ENCODE data around the gene ATM. TPM values are rescaled to one million over a fixed set of nuclear protein-coding genes. Genes with fewer than 3 reads are reported as not detected.

ATM gene
- total and polyA plus RNA-seq, 8 donors: 3.1 to 518 (median 117) TPM

DNA sequence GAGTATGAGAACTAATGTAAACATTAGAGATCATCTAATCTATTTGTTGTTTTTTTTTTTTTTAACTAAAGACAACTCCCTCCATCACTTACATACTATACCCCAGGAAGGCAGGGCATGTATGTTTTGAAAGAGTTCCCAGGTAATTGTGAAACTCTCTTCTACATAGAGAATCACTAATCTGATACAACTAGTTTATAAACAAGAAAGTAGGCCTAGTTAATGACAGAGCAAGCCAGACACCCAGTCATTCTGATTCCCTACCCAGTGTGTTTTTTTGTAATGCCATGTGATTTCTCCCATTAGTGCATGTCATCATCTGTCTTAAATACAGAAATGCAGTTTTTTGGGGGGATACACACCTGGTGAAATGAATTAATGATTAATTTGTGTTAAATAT lies 123.6 kb downstream of the ATM start:
- Histone ChIP-seq H3K36me3 (peaks cover 6 to 69% (median 51%) of the 10 kb centered on the region in 4 donors), H3K27ac (no peak overlapping the region), H3K9me3 (no peaks in the 10 kb centered on the region), H3K4me3 (no peak overlapping the region), H3K27me3 (no peaks in the 10 kb centered on the region), H3K4me1 (no peaks in the 10 kb centered on the region)
- intact Hi-C loops (cut with DNase I; ENCODE audit: low total_unique reads): no loop called here
- DNase-seq: no peak
- TF ChIP-seq POLR2A (IDR thresholded peaks at IDR 0.05): no peak
- no peak for TF ChIP-seq EP300 (IDR thresholded peaks at IDR 0.05)
- TF ChIP-seq, protein P1, sequence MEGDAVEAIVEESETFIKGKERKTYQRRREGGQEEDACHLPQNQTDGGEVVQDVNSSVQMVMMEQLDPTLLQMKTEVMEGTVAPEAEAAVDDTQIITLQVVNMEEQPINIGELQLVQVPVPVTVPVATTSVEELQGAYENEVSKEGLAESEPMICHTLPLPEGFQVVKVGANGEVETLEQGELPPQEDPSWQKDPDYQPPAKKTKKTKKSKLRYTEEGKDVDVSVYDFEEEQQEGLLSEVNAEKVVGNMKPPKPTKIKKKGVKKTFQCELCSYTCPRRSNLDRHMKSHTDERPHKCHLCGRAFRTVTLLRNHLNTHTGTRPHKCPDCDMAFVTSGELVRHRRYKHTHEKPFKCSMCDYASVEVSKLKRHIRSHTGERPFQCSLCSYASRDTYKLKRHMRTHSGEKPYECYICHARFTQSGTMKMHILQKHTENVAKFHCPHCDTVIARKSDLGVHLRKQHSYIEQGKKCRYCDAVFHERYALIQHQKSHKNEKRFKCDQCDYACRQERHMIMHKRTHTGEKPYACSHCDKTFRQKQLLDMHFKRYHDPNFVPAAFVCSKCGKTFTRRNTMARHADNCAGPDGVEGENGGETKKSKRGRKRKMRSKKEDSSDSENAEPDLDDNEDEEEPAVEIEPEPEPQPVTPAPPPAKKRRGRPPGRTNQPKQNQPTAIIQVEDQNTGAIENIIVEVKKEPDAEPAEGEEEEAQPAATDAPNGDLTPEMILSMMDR (IDR thresholded peaks at IDR 0.05): no peak
- TF ChIP-seq POLR2AphosphoS5 (IDR thresholded peaks at IDR 0.05): no peak

DNA sequence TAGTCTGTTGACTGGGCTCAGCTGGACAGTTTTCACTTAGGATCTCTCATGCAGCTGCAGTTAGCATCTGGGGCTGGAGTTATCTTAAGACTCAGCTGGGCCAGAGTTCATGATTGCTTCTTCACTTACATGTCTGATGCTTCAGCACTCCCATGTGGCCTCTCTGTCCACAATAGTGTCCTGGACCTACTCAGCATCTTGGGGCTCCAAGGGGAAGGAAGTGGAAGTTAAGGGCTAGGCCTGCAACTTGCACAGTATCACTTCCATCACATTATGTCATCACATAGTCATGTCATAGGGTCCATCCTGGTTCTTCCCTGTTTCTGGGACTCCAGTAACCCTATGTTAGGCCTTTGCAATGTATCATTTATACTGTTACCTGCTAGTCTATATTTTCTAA lies 128.6 kb downstream of the ATM start:
- Histone ChIP-seq H3K9me3 (no peaks in the 10 kb centered on the region), H3K27ac (no peak overlapping the region), H3K4me1 (no peaks in the 10 kb centered on the region), H3K4me3 (no peak overlapping the region), H3K27me3 (no peaks in the 10 kb centered on the region), H3K36me3 (peaks cover 42 to 94% (median 85%) of the 10 kb centered on the region in 4 donors)
- DNase-seq: no peak
- TF ChIP-seq POLR2AphosphoS5 (IDR thresholded peaks at IDR 0.05) (no peak), POLR2A (IDR thresholded peaks at IDR 0.05) (no peak)
- intact Hi-C loops (cut with DNase I; ENCODE audit: low total_unique reads): no loop called here

DNA sequence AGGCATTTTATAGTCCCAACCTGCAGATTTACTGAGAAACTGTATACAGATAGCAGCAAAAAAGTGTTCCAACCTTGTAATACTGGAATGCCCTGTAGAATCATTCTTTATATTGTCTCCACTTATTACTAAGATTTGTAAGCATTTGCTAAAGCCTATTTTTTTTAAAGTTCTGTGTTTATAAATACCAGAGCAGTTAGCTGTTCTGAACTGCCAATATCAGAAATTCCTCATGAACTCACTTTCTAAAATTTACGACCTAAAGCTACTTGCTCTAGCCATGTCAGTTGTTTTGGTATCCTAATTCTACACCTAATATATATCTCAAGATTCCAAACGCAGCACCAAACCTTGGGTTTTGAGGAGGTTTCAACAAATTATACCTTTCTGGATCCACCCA lies 141.3 kb downstream of the ATM start:
- no peak overlapping the region for H3K4me3 ChIP-seq
- H3K27me3 ChIP-seq: no peaks in the 10 kb centered on the region
- H3K9me3 ChIP-seq: no peaks in the 10 kb centered on the region
- no peaks in the 10 kb centered on the region for H3K4me1 ChIP-seq
- 79 to 91% (median 87%) methylated on average over 2 of the region's 2 CpGs for WGBS, 5 donors
- no peak overlapping the region for H3K27ac ChIP-seq
- H3K36me3 ChIP-seq: peaks cover 0 to 42% (median 30%) of the 10 kb centered on the region in 4 donors
- DNase-seq: no peak
- TF ChIP-seq POLR2A (IDR thresholded peaks at IDR 0.05) (no peak), EP300 (IDR thresholded peaks at IDR 0.05) (no peak), POLR2AphosphoS5 (IDR thresholded peaks at IDR 0.05) (no peak)
- TF ChIP-seq, protein P1 (IDR thresholded peaks at IDR 0.05): no peak
- intact Hi-C loops (cut with DNase I; ENCODE audit: low total_unique reads): no loop called here

DNA sequence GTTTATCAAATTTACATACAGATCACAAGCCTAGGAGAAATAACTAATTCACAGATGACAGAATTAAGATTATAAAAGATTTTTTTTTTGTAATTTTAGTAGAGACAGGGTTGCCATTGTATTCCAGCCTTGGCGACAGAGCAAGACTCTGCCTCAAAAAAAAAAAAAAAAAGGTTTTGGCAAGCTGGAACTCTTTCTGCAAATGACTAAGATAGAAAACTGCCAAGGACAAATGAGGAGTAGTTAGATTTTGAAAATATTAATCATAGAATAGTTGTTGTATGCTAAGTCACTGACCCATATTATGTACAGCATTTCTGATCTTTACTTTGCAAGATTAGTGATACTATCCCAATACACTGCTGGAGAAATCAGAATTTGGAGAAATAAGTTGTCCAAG lies 145.3 kb downstream of the ATM start:
- no peaks in the 10 kb centered on the region for H3K4me1 ChIP-seq
- DNase-seq: no peak
- H3K9me3 ChIP-seq: peaks cover 0 to under 1% (median 0%) of the 10 kb centered on the region in 4 donors
- no peaks in the 10 kb centered on the region for H3K27me3 ChIP-seq
- 48 to 72% (median 62%) methylated on average over 1 of the region's 1 CpG for WGBS, 5 donors
- peaks cover 0 to 46% (median 30%) of the 10 kb centered on the region in 4 donors for H3K36me3 ChIP-seq
- no peak overlapping the region for H3K27ac ChIP-seq
- TF ChIP-seq POLR2AphosphoS5 (IDR thresholded peaks at IDR 0.05): no peak
- TF ChIP-seq, protein P1 (IDR thresholded peaks at IDR 0.05): no peak
- TF ChIP-seq POLR2A (IDR thresholded peaks at IDR 0.05): no peak
- no peak for TF ChIP-seq EP300 (IDR thresholded peaks at IDR 0.05)
- no peak overlapping the region for H3K4me3 ChIP-seq
- intact Hi-C loops (cut with DNase I; ENCODE audit: low total_unique reads): no loop called here

DNA sequence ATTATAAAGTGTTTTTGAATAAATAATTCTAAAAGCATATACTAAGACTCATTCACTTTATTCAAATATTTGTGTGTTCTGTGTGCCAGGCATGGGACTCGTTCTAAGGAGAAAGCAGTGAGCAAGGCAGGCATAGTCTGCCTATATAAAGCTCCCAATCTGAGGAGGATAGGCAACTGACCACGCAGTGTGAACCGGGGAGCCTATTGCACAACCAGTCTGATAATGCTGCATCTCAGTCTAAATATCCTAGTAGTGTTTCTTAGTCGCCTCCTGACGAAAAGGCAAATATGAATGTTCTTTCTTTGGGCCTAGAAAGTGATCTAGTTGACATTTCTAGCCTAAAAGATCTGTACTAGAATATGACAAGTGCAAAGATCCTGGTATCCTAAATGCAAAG lies 146.2 kb downstream of the ATM start:
- no peak for DNase-seq
- TF ChIP-seq, protein P1 (IDR thresholded peaks at IDR 0.05): no peak
- TF ChIP-seq EP300 (IDR thresholded peaks at IDR 0.05): no peak
- TF ChIP-seq POLR2A (IDR thresholded peaks at IDR 0.05): no peak
- TF ChIP-seq POLR2AphosphoS5 (IDR thresholded peaks at IDR 0.05): no peak
- Histone ChIP-seq H3K4me1 (no peaks in the 10 kb centered on the region), H3K9me3 (peaks cover 0 to 9% (median 4%) of the 10 kb centered on the region in 4 donors), H3K4me3 (no peak overlapping the region), H3K27ac (no peak overlapping the region), H3K36me3 (peaks cover 0 to 46% (median 30%) of the 10 kb centered on the region in 4 donors), H3K27me3 (no peaks in the 10 kb centered on the region)
- intact Hi-C loops (cut with DNase I; ENCODE audit: low total_unique reads): no loop called here
- 67 to 86% (median 79%) methylated on average over 5 of the region's 5 CpGs for WGBS, 5 donors
